HEK293 (cell line): ENCODE results near the gene MYO5C.

Source experiments
- CTCF ChIA-PET: fragments of 350-600 bp; formaldehyde crosslinking; extraction: SDS; loops from one replicate; lab custom pipeline; 2021; ENCODE audit warnings: antibody characterized with exemption; lab: Yijun Ruan, JAX
- POLR2A ChIA-PET: fragments of 300-600 bp; formaldehyde crosslinking; extraction: SDS; loops from one replicate; lab custom pipeline; 2020; ENCODE audit warnings: antibody characterized with exemption, inconsistent platforms; lab: Yijun Ruan, JAX
- H3K27ac ChIP-seq: fragments of 200-500 bp; sonication (Bioruptor generic); 2 replicates; pipeline ENCODE4 v1.5.1; 2014; ENCODE audit warnings: low read depth, low read length, control low read depth, inconsistent platforms; ENCODE audit errors: extremely low read depth
- H3K36me3 ChIP-seq, 2 experiments: fragments of 200-500 bp in 1 of 2; sonication (Bioruptor generic) in 1 of 2; 1 replicate in 1 of 2; 2 replicates in 1 of 2; pipeline ENCODE4 v1.5.1; 2014 to 2017; ENCODE audit warnings: inconsistent platforms in 2 of 2, low read length in 2 of 2; ENCODE audit not compliant: control insufficient read depth in 2 of 2, insufficient read depth in 1 of 2
- H3K4me1 ChIP-seq: fragments of 200-500 bp; sonication (Bioruptor generic); 2 replicates; pipeline ENCODE4 v1.5.1; 2014; ENCODE audit warnings: mild to moderate bottlenecking, low read length, inconsistent platforms; ENCODE audit not compliant: control insufficient read depth, insufficient read depth
- H3K4me3 ChIP-seq: 2 replicates; pipeline ENCODE4 v1.5.1; 2011; ENCODE audit warnings: low read depth, mild to moderate bottlenecking, control low read depth, low read length, moderate library complexity
- H3K9me3 ChIP-seq: fragments of 200-500 bp; sonication (Bioruptor generic); 2 replicates; pipeline ENCODE4 v1.5.1; 2014; ENCODE audit warnings: low read depth, low read length, inconsistent platforms; ENCODE audit not compliant: control insufficient read depth, insufficient read depth
- MEIS1 ChIP-seq: sonication (generic); formaldehyde crosslinking; IDR thresholded peaks from 2 replicates; pipeline ENCODE4 v1.8.1; 2022; ENCODE audit warnings: missing genetic modification reagents, mild to moderate bottlenecking, borderline replicate concordance
- PRDM1 ChIP-seq: fragments of 450-650 bp; formaldehyde crosslinking; IDR thresholded peaks from 2 replicates; pipeline ENCODE4; 2016; ENCODE audit warnings: missing biosample characterization, missing genetic modification characterization
- SP7 ChIP-seq: fragments of 450-650 bp; formaldehyde crosslinking; IDR thresholded peaks from 2 replicates; pipeline ENCODE4 v1.5.1; 2016; ENCODE audit warnings: missing biosample characterization, missing genetic modification characterization
- ZNF146 ChIP-seq: fragments of 450-650 bp; formaldehyde crosslinking; IDR thresholded peaks from 2 replicates; pipeline ENCODE4 v1.5.1; 2016; ENCODE audit warnings: missing biosample characterization, missing genetic modification characterization
- ZNF175 ChIP-seq: fragments of 450-650 bp; formaldehyde crosslinking; IDR thresholded peaks from 2 replicates; pipeline ENCODE4 v1.5.1; 2016; ENCODE audit warnings: missing biosample characterization, missing genetic modification characterization
- ZNF624 ChIP-seq: fragments of 450-650 bp; formaldehyde crosslinking; IDR thresholded peaks from 2 replicates; pipeline ENCODE4 v1.5.1; 2017; ENCODE audit warnings: missing biosample characterization, missing genetic modification characterization
- ZSCAN18 ChIP-seq: fragments of 450-650 bp; formaldehyde crosslinking; IDR thresholded peaks from 2 replicates; pipeline ENCODE4 v1.5.1; 2016; ENCODE audit warnings: missing biosample characterization, missing genetic modification characterization
- TF ChIP-seq, protein P1 (sequence below): fragments of 450-650 bp; formaldehyde crosslinking; IDR thresholded peaks from 2 replicates; pipeline ENCODE4 v1.5.1; 2016; ENCODE audit warnings: missing biosample characterization, missing genetic modification characterization
- TF ChIP-seq, protein P2 (sequence below): fragments of 450-650 bp; formaldehyde crosslinking; IDR thresholded peaks from 2 replicates; pipeline ENCODE4 v1.5.1; 2016; ENCODE audit warnings: missing biosample characterization, missing genetic modification characterization
- TF ChIP-seq, protein P3 (sequence below): fragments of 450-650 bp; formaldehyde crosslinking; IDR thresholded peaks from 2 replicates; pipeline ENCODE4 v1.5.1; 2016; ENCODE audit warnings: missing biosample characterization, missing genetic modification characterization, borderline replicate concordance

MYO5C gene

GRCh38 chr15:52294881-52295420 lies 653 bp downstream of the MYO5C start (continued):
- TF ChIP-seq, protein P1, sequence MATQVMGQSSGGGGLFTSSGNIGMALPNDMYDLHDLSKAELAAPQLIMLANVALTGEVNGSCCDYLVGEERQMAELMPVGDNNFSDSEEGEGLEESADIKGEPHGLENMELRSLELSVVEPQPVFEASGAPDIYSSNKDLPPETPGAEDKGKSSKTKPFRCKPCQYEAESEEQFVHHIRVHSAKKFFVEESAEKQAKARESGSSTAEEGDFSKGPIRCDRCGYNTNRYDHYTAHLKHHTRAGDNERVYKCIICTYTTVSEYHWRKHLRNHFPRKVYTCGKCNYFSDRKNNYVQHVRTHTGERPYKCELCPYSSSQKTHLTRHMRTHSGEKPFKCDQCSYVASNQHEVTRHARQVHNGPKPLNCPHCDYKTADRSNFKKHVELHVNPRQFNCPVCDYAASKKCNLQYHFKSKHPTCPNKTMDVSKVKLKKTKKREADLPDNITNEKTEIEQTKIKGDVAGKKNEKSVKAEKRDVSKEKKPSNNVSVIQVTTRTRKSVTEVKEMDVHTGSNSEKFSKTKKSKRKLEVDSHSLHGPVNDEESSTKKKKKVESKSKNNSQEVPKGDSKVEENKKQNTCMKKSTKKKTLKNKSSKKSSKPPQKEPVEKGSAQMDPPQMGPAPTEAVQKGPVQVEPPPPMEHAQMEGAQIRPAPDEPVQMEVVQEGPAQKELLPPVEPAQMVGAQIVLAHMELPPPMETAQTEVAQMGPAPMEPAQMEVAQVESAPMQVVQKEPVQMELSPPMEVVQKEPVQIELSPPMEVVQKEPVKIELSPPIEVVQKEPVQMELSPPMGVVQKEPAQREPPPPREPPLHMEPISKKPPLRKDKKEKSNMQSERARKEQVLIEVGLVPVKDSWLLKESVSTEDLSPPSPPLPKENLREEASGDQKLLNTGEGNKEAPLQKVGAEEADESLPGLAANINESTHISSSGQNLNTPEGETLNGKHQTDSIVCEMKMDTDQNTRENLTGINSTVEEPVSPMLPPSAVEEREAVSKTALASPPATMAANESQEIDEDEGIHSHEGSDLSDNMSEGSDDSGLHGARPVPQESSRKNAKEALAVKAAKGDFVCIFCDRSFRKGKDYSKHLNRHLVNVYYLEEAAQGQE (tag by site-specific recombination), result no peak

DNA sequence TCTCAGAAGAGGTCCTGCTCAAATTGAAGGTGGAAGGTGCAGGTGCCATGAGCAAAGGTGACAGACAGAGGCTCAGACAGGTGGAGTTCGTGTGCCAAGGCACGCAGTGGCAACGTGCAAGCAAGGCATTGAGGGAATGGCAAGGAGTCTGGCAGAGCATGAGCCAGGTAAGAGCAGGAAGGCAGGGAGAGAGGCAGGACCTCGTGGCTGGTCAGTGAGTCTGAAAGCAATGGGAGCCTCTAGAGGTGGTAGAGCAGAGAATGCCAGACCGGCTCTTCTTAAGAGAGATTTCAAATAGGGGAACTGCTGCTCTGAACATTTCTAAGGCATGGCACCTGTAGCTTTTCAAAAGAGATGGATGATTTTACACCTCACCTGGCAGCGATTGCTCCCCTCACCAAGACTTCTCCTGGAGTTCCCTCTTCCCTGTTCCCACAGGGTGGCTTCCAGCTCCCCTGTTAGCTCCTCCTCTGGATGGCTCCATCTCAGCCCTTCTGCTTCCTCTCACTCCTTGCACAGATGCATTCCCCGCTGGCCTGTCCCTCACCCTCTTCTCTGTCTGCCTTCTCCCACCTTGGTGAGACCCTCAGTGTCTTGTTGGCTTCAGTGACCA lies 2.7 kb downstream of the MYO5C start:
- TF ChIP-seq, protein P2, sequence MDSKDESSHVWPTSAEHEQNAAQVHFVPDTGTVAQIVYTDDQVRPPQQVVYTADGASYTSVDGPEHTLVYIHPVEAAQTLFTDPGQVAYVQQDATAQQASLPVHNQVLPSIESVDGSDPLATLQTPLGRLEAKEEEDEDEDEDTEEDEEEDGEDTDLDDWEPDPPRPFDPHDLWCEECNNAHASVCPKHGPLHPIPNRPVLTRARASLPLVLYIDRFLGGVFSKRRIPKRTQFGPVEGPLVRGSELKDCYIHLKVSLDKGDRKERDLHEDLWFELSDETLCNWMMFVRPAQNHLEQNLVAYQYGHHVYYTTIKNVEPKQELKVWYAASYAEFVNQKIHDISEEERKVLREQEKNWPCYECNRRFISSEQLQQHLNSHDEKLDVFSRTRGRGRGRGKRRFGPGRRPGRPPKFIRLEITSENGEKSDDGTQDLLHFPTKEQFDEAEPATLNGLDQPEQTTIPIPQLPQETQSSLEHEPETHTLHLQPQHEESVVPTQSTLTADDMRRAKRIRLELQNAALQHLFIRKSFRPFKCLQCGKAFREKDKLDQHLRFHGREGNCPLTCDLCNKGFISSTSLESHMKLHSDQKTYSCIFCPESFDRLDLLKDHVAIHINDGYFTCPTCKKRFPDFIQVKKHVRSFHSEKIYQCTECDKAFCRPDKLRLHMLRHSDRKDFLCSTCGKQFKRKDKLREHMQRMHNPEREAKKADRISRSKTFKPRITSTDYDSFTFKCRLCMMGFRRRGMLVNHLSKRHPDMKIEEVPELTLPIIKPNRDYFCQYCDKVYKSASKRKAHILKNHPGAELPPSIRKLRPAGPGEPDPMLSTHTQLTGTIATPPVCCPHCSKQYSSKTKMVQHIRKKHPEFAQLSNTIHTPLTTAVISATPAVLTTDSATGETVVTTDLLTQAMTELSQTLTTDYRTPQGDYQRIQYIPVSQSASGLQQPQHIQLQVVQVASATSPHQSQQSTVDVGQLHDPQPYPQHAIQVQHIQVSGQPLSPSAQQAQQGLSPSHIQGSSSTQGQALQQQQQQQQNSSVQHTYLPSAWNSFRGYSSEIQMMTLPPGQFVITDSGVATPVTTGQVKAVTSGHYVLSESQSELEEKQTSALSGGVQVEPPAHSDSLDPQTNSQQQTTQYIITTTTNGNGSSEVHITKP (tag by site-specific recombination), result peak; percentile 89
- TF ChIP-seq ZNF175 (tag by site-specific recombination), result no peak
- TF ChIP-seq, all 188 proteins: peak for 1
- Histone ChIP-seq H3K9me3 (no peaks in the 10 kb centered on the region), H3K36me3 (peaks cover 0 to 15% of the 10 kb centered on the region in 2 experiments; a peak in 2 of 3 replicates), H3K27ac (no peak overlapping the region), H3K4me3 (no peak overlapping the region), H3K4me1 (peaks cover 2% of the 10 kb centered on the region; the same call in 1 of the 2 replicates)
- ChIA-PET CTCF (interaction anchor here (0.8 kb wide), 1 partner anchor 36 kb away, joined by 4 read pairs; no protein-coding TSS in a partner anchor), POLR2A (no interaction called here)

GRCh38 chr15:52291204-52291603 lies 4.4 kb downstream of the MYO5C start:
- TF ChIP-seq PRDM1 (tag by site-specific recombination) (0 out of 2 replicates have a peak, but pooled peaks have one; percentile 14), ZNF146 (tag by site-specific recombination) (no peak)
- ChIA-PET CTCF (interaction anchor here (0.7 kb wide), 1 partner anchor 383 kb away, joined by 3 read pairs; no protein-coding TSS in a partner anchor), POLR2A (interaction anchor here (0.7 kb wide), 1 partner anchor 566 kb away, joined by 4 read pairs; no protein-coding TSS in a partner anchor)
- no peaks in the 10 kb centered on the region for H3K9me3 ChIP-seq
- peaks cover 2% of the 10 kb centered on the region; the same call in 1 of the 2 replicates for H3K4me1 ChIP-seq
- no peak overlapping the region for H3K4me3 ChIP-seq
- no peak overlapping the region for H3K27ac ChIP-seq
- peaks cover 0 to 15% of the 10 kb centered on the region in 2 experiments; a peak in 2 of 3 replicates for H3K36me3 ChIP-seq

- TF ChIP-seq, protein P3, sequence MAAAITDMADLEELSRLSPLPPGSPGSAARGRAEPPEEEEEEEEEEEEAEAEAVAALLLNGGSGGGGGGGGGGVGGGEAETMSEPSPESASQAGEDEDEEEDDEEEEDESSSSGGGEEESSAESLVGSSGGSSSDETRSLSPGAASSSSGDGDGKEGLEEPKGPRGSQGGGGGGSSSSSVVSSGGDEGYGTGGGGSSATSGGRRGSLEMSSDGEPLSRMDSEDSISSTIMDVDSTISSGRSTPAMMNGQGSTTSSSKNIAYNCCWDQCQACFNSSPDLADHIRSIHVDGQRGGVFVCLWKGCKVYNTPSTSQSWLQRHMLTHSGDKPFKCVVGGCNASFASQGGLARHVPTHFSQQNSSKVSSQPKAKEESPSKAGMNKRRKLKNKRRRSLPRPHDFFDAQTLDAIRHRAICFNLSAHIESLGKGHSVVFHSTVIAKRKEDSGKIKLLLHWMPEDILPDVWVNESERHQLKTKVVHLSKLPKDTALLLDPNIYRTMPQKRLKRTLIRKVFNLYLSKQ (tag by site-specific recombination), result no peak
- TF ChIP-seq ZSCAN18 (tag by site-specific recombination) (no peak), ZNF624 (tag by site-specific recombination) (no peak), MEIS1 (CRISPR knock-in tag) (no peak), SP7 (tag by site-specific recombination) (no peak)
- H3K4me1 ChIP-seq, result peaks cover 2% of the 10 kb centered on the region; the same call in 1 of the 2 replicates
- peaks cover 0 to 15% of the 10 kb centered on the region in 2 experiments; a peak in 2 of 3 replicates for H3K36me3 ChIP-seq
- no peaks in the 10 kb centered on the region for H3K9me3 ChIP-seq
- H3K4me3 ChIP-seq, result no peak overlapping the region
- POLR2A ChIA-PET, result interaction anchor here (0.7 kb wide), 1 partner anchor 566 kb away, joined by 4 read pairs; no protein-coding TSS in a partner anchor
- no peak overlapping the region for H3K27ac ChIP-seq
- CTCF ChIA-PET, result interaction anchor here (0.6 to 0.7 kb wide), 2 partner anchors 383 to 389 kb away, joined by 3 read pairs; no protein-coding TSS in a partner anchor
Observed at GRCh38 chr15:52290800-52291199, 4.8 kb downstream of the MYO5C start.
